DOHH2 (cell line): ENCODE measurements around the gene CPAMD8.

ENCODE experiments used
- H3F3A ChIP-seq: fragments of 200-600 bp; sonication (generic), shearing (Covaris generic); 2 replicates; pipeline ENCODE4 v1.6.0; 2016; ENCODE audit warnings: antibody characterized with exemption, mild to moderate bottlenecking; ENCODE audit not compliant: control insufficient read depth, insufficient read depth
- H3K27ac ChIP-seq: fragments of 200-600 bp; sonication (generic); 2 replicates; pipeline ENCODE4 v1.5.1; 2014; ENCODE audit warnings: low read depth, mild to moderate bottlenecking, low read length, moderate library complexity
- H3K27me3 ChIP-seq: fragments of 200-600 bp; sonication (generic); 2 replicates; pipeline ENCODE4 v1.6.1; 2014; ENCODE audit warnings: mild to moderate bottlenecking, low read length, mixed read lengths; ENCODE audit not compliant: control insufficient read depth
- H3K36me3 ChIP-seq: fragments of 200-600 bp; sonication (generic); 2 replicates; pipeline ENCODE4 v1.6.1; 2014; ENCODE audit warnings: mild to moderate bottlenecking, low read length, moderate library complexity, mixed read lengths; ENCODE audit not compliant: control insufficient read depth
- H3K4me1 ChIP-seq: fragments of 200-600 bp; sonication (generic); 2 replicates; pipeline ENCODE4 v1.6.1; 2014; ENCODE audit warnings: mild to moderate bottlenecking, low read length, mixed read lengths; ENCODE audit not compliant: control insufficient read depth
- H3K4me2 ChIP-seq: fragments of 200-600 bp; sonication (generic); 2 replicates; pipeline ENCODE4 v1.6.0; 2014; ENCODE audit warnings: mild to moderate bottlenecking, low read length, moderate library complexity
- H3K4me3 ChIP-seq: fragments of 200-600 bp; sonication (generic); 2 replicates; pipeline ENCODE4 v1.5.1; 2014; ENCODE audit warnings: mild to moderate bottlenecking, low read length, mixed read lengths
- H3K79me2 ChIP-seq: fragments of 200-600 bp; sonication (generic); 2 replicates; pipeline ENCODE4 v1.6.1; 2014; ENCODE audit warnings: mild to moderate bottlenecking, low read length, mixed read lengths; ENCODE audit not compliant: control insufficient read depth
- H3K9me2 ChIP-seq: fragments of 200-600 bp; sonication (generic); replicated peaks from 2 replicates; pipeline ENCODE4 v1.6.1; 2014; ENCODE audit warnings: mild to moderate bottlenecking, low read length, mixed read lengths; ENCODE audit not compliant: control insufficient read depth
- H3K9me3 ChIP-seq: fragments of 200-600 bp; sonication (generic); 2 replicates; pipeline ENCODE4 v1.6.1; 2014; ENCODE audit warnings: antibody characterized with exemption, low read length, mixed read lengths; ENCODE audit not compliant: control insufficient read depth, insufficient read depth
- H4K20me1 ChIP-seq: fragments of 200-600 bp; sonication (generic); 2 replicates; pipeline ENCODE4 v1.6.0; 2014; ENCODE audit warnings: low read depth, mild to moderate bottlenecking, antibody characterized with exemption, low read length, moderate library complexity; ENCODE audit not compliant: control insufficient read depth, insufficient read depth
- CTCF ChIP-seq: fragments of 200-600 bp; sonication (generic); IDR thresholded peaks from one replicate; pipeline ENCODE4 v1.5.1; 2014; ENCODE audit warnings: antibody characterized with exemption, mild to moderate bottlenecking, low read depth, low read length; ENCODE audit not compliant: poor library complexity, severe bottlenecking
- EZH2phosphoT487 ChIP-seq: fragments of 200-600 bp; sonication (generic); IDR thresholded peaks from 2 replicates; pipeline ENCODE4 v1.6.1; 2017; ENCODE audit warnings: borderline replicate concordance, mild to moderate bottlenecking, antibody characterized with exemption, low read length, moderate library complexity, mixed read lengths

CPAMD8 gene

GRCh38 chr19:17055636-17056035 lies 29.0 kb upstream of the CPAMD8 start:
- Histone ChIP-seq H3K27me3 (no peaks in the 10 kb centered on the region), H3K9me2 (no peaks in the 10 kb centered on the region), H3F3A (no peaks in the 10 kb centered on the region), H3K36me3 (peaks cover 95% of the 10 kb centered on the region), H3K9me3 (no peaks in the 10 kb centered on the region), H3K4me1 (no peaks in the 10 kb centered on the region), H3K4me3 (no peak overlapping the region), H4K20me1 (peaks cover 11% of the 10 kb centered on the region), H3K79me2 (no peaks in the 10 kb centered on the region; the same call in 1 of the 2 replicates), H3K4me2 (no peak overlapping the region), H3K27ac (no peak overlapping the region)
- TF ChIP-seq CTCF = no peak
- no peak for TF ChIP-seq EZH2phosphoT487

DNA sequence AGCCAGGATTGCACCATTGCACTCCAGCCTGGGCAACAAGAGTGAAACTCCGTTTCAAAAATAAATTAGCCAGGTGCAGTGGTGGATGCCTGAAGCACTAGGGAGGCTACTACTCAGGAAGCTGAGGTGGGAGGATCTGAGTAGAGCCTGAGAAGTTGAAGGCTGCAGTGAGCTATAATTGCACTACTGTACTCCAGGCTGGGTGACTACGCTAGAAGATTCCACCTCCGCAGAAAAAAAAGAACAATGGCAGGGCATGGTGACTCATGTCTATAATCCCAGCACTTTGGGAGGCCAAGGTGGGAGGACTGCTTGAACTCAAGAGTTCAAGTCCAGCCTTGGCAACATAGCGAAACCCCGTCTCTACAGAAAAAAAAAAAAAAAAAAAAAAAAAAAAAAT lies 28.1 kb upstream of the CPAMD8 start:
- no peaks in the 10 kb centered on the region for H3K27me3 ChIP-seq
- peaks cover 11% of the 10 kb centered on the region for H4K20me1 ChIP-seq
- no peaks in the 10 kb centered on the region for H3F3A ChIP-seq
- H3K4me2 ChIP-seq = no peak overlapping the region
- H3K4me1 ChIP-seq = no peaks in the 10 kb centered on the region
- no peak for TF ChIP-seq EZH2phosphoT487
- no peak for TF ChIP-seq CTCF
- peaks cover 92% of the 10 kb centered on the region for H3K36me3 ChIP-seq
- no peak overlapping the region for H3K27ac ChIP-seq
- H3K9me3 ChIP-seq = no peaks in the 10 kb centered on the region
- H3K4me3 ChIP-seq = no peak overlapping the region
- H3K9me2 ChIP-seq = no peaks in the 10 kb centered on the region
- no peaks in the 10 kb centered on the region for H3K79me2 ChIP-seq

DNA sequence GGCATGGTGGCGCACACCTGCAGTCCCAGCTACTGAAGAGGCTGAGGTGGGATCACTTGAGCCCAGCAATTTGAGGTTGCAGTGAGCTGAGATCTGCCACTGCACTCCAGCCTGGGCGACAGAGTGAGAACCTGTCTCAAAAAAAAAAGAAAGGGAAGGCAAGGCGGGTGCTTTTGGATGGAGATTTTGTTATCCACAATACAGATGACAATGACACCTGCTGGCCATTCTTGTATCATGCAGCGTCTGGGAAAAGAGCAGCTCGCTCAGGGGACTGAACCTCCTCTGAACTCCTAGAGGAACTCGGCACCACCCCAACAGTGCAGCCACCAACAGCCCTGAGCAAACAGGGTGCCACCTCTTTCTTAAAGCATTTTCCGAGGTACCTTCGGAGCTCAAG lies 25.8 kb upstream of the CPAMD8 start:
- no peak overlapping the region for H3K27ac ChIP-seq
- H3K79me2 ChIP-seq = no peaks in the 10 kb centered on the region
- H4K20me1 ChIP-seq = peaks cover 11% of the 10 kb centered on the region; the same call in 1 of the 2 replicates
- no peaks in the 10 kb centered on the region for H3K4me1 ChIP-seq
- TF ChIP-seq CTCF (peak; percentile 75), EZH2phosphoT487 (no peak)
- no peaks in the 10 kb centered on the region for H3K9me3 ChIP-seq
- no peaks in the 10 kb centered on the region for H3F3A ChIP-seq
- no peak overlapping the region for H3K4me2 ChIP-seq
- H3K27me3 ChIP-seq = no peaks in the 10 kb centered on the region
- no peak overlapping the region for H3K4me3 ChIP-seq
- no peaks in the 10 kb centered on the region for H3K9me2 ChIP-seq
- H3K36me3 ChIP-seq = peaks cover 86% of the 10 kb centered on the region
